Body of pancreas (tissue), 4 donors: Measurements from ENCODE around the gene GRID2. TPM values are rescaled to one million over a fixed set of nuclear protein-coding genes. Genes with fewer than 3 reads are reported as not detected.

ENCODE experiments used
- ATAC-seq: fragments of 150-250 bp; one replicate; pipeline ENCODE4 v1.9.1; 2016
- DNase-seq, 4 donors: peaks; one replicate each; pipeline ENCODE4 v3.0.0-alpha.2; 2019
- H3K27ac ChIP-seq, 4 donors: fragments of 200-600 bp; sonication (generic); 1 replicate in 3 of 4; 2 replicates in 1 of 4; pipeline versions ENCODE4 v1.5.1 to v1.6.1; 2016 to 2019; ENCODE audit warnings: mild to moderate bottlenecking in 1 of 4, mixed read lengths in 1 of 4, moderate library complexity in 1 of 4
- H3K27me3 ChIP-seq, 2 donors: fragments of 200-600 bp; sonication (generic); one replicate each; pipeline ENCODE4 v1.6.0; 2016; ENCODE audit warnings: mild to moderate bottlenecking in 1 of 2
- H3K36me3 ChIP-seq, 2 donors: fragments of 200-600 bp; sonication (generic); replicated peaks in 1 of 2; 2 replicates each; pipeline ENCODE4 v1.5.1; 2016; ENCODE audit warnings: low read depth in 2 of 2; ENCODE audit not compliant: insufficient read depth in 1 of 2
- H3K4me1 ChIP-seq: fragments of 200-600 bp; sonication (generic); one replicate; pipeline ENCODE4 v1.6.0; 2016
- H3K4me3 ChIP-seq, 2 donors: fragments of 200-600 bp; sonication (generic); 1 replicate in 1 of 2; 2 replicates in 1 of 2; pipeline ENCODE4 v1.5.1; 2016 to 2019
- H3K9me3 ChIP-seq, 3 donors: fragments of 200-600 bp; sonication (generic); 1 replicate in 2 of 3; 2 replicates in 1 of 3; pipeline ENCODE4 v1.5.1; 2016
- POLR2A ChIP-seq, 3 donors: fragments of 450-650 bp; IDR thresholded peaks; one replicate each; pipeline ENCODE4 v1.6.1; 2016; ENCODE audit warnings: antibody characterized with exemption in 3 of 3, mild to moderate bottlenecking in 2 of 3
- WGBS, 2 donors: methylation state at CpG; one replicate each; pipeline ENCODE4 v1.1.5; 2017; 5-methylcytosine and 5-hydroxymethylcytosine counted together
- intact Hi-C: fragments of 100-400 bp; cut with DNase I; formaldehyde crosslinking; loops from one replicate; pipeline ENCODE4 v1.15.1; 2023
- total RNA-seq, 2 donors: library from RNA; depleted of rRNA; stranded (reverse); fragments of >200 nt; gene quantifications; one replicate each; pipeline ENCODE4 v1.1.0, GENCODE V29; 2016
- TF ChIP-seq, protein P1 (sequence below), 7 experiments: fragments of 450-650 bp in 4 of 7; fragments of 200-600 bp in 3 of 7; sonication (generic) in 3 of 7; IDR thresholded peaks; one replicate each; pipeline ENCODE4 v1.5.1; 2016 to 2019; ENCODE audit warnings: antibody characterized with exemption in 7 of 7

The GRID2 gene
- total RNA-seq, 2 donors from 2014 or later: not detected

DNA sequence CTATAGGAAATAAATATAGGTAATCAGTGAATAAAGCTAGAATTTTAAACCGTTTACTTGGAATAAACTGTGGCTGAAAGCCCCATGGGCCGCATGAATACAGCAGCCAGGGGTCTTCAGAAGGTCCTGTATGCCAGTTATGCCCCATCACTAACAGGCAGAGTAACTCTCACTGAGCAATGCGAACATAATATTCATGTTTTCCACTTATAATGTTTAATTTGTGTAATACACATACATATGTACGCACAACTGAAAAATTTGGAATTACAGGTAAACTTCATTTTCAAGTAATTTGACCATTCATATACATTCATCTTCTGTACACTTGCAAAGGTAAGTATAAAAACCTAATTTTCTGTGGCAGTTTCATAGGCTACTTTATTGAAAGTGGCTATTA is 998.5 kb downstream of the GRID2 start:
- Histone ChIP-seq H3K4me3 (no peak overlapping the region), H3K9me3 (no peaks in the 10 kb centered on the region), H3K4me1 (no peaks in the 10 kb centered on the region), H3K27ac (no peak overlapping the region), H3K27me3 (no peaks in the 10 kb centered on the region), H3K36me3 (no peaks in the 10 kb centered on the region)
- ATAC-seq (no peak), DNase-seq (no peak)
- intact Hi-C loops: no loop called here
- 88 to 92% methylated on average over 4 of the region's 4 CpGs for WGBS, 2 donors
- TF ChIP-seq POLR2A (IDR thresholded peaks at IDR 0.05): no peak
- TF ChIP-seq, protein P1, sequence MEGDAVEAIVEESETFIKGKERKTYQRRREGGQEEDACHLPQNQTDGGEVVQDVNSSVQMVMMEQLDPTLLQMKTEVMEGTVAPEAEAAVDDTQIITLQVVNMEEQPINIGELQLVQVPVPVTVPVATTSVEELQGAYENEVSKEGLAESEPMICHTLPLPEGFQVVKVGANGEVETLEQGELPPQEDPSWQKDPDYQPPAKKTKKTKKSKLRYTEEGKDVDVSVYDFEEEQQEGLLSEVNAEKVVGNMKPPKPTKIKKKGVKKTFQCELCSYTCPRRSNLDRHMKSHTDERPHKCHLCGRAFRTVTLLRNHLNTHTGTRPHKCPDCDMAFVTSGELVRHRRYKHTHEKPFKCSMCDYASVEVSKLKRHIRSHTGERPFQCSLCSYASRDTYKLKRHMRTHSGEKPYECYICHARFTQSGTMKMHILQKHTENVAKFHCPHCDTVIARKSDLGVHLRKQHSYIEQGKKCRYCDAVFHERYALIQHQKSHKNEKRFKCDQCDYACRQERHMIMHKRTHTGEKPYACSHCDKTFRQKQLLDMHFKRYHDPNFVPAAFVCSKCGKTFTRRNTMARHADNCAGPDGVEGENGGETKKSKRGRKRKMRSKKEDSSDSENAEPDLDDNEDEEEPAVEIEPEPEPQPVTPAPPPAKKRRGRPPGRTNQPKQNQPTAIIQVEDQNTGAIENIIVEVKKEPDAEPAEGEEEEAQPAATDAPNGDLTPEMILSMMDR (IDR thresholded peaks at IDR 0.05): no peak

DNA sequence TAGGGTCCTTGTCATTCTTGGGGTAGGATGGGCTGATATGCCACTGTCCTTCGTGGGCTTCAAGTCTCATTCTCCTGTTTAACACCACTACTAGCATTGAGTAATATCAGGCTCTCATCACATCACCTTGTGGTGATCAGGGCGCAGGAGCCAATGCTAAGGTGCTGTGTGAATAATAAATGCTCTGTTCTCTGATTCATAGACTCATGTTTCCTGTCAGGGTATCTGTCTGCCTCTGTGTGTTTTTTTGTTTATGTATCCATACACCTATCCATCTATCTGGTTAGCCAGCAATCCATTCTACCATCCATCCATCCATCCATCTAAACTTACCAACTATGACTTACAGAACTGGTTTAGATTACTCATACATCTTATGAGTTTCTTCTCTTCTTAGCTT is 999.7 kb downstream of the GRID2 start:
- intact Hi-C loops: no loop called here
- 49 to 76% methylated on average over 2 of the region's 2 CpGs for WGBS, 2 donors
- ATAC-seq: no peak

DNA sequence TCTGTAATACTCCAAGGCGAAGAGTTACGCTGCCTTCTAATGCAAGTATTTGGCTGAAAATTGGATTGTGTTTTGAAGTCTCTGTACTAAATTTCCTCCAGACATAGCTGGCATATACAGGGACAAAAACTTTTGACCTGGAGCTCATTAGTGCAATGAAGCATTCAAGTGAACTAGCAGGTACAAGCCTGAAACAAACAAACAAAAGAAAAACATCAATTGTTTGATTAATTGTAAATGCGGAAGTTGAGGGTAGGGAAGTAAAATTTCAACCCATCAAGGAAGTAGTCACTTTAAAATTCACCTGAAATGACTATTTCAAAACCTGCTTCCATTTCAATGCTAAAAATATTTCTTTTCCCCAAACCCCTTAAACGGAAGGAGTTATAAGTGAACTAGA is 1008.5 kb downstream of the GRID2 start:
- no peak for TF ChIP-seq POLR2A (IDR thresholded peaks at IDR 0.05)
- TF ChIP-seq, protein P1 (IDR thresholded peaks at IDR 0.05): no peak
- no peaks in the 10 kb centered on the region for H3K9me3 ChIP-seq
- H3K27me3 ChIP-seq: no peaks in the 10 kb centered on the region
- DNase-seq (no peak), ATAC-seq (no peak)
- no peak overlapping the region for H3K27ac ChIP-seq
- no peak overlapping the region for H3K4me3 ChIP-seq
- H3K4me1 ChIP-seq: no peaks in the 10 kb centered on the region
- intact Hi-C loops: no loop called here
- H3K36me3 ChIP-seq: no peaks in the 10 kb centered on the region
- WGBS, 2 donors: 66 to 70% methylated on average over 4 of the region's 4 CpGs

More for the DNA sequence above, 999.7 kb downstream of the GRID2 start:
- Histone ChIP-seq H3K4me3 (no peak overlapping the region), H3K27me3 (no peaks in the 10 kb centered on the region), H3K4me1 (no peaks in the 10 kb centered on the region), H3K27ac (no peak overlapping the region), H3K9me3 (no peaks in the 10 kb centered on the region), H3K36me3 (no peaks in the 10 kb centered on the region)
- no peak for DNase-seq
- TF ChIP-seq, protein P1 (IDR thresholded peaks at IDR 0.05): no peak
- no peak for TF ChIP-seq POLR2A (IDR thresholded peaks at IDR 0.05)

DNA sequence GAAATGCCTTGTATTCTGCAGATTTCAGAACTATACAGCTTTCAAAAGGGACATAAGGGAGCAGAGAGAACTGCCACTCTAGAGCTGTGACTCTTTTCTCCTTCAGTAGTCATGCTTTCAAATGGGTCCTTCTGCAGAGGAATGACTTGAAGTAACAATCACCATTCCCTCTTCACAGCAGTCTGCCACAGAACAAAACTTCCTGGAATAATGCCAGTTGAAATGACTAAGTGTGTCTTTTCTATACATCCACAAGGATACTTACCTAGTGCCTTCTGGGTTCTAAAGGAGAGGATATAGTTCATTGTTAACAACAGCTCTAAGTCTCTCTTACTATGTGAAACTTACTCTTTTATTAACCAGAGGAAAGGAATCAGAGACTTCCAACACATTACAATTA is 1009.4 kb downstream of the GRID2 start:
- intact Hi-C loops: no loop called here

DNA sequence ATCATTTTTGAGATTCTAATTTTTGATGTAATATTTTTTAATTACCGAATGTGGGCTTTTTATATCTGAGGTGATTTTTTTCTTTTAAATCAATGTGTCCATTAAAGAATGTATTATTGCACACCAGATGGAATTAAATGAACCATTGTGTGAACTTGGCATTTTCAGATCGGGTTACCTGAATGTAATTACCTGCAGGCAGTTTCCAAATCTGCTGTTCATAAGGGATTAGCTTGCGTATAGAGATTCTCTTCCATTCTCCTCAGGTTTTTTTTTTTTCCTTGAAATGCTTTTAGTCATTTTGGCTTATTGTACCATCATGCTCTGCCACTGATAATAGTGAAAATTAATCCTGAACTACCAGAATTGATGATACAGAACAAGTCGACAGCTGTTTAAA is 1013.3 kb downstream of the GRID2 start:
- no peaks in the 10 kb centered on the region for H3K4me1 ChIP-seq
- no peak for DNase-seq
- H3K36me3 ChIP-seq: no peaks in the 10 kb centered on the region
- 57 to 64% methylated on average over 4 of the region's 4 CpGs for WGBS, 2 donors
- no peak overlapping the region for H3K27ac ChIP-seq
- no peak overlapping the region for H3K4me3 ChIP-seq
- intact Hi-C loops: no loop called here
- ATAC-seq: no peak
- TF ChIP-seq POLR2A (IDR thresholded peaks at IDR 0.05): no peak
- TF ChIP-seq, protein P1 (IDR thresholded peaks at IDR 0.05): no peak
- H3K9me3 ChIP-seq: no peaks in the 10 kb centered on the region
- H3K27me3 ChIP-seq: no peaks in the 10 kb centered on the region

More for the DNA sequence above, 1009.4 kb downstream of the GRID2 start:
- no peaks in the 10 kb centered on the region for H3K36me3 ChIP-seq
- H3K27ac ChIP-seq: no peak overlapping the region
- no peaks in the 10 kb centered on the region for H3K9me3 ChIP-seq
- TF ChIP-seq, protein P1 (IDR thresholded peaks at IDR 0.05): no peak
- no peak for TF ChIP-seq POLR2A (IDR thresholded peaks at IDR 0.05)
- H3K27me3 ChIP-seq: no peaks in the 10 kb centered on the region
- no peaks in the 10 kb centered on the region for H3K4me1 ChIP-seq
- no peak overlapping the region for H3K4me3 ChIP-seq
- no peak for DNase-seq
- no peak for ATAC-seq
